Kidney epithelial cell (primary cell): ENCODE measurements around the gene PPP3R1. TPM values are rescaled to one million over a fixed set of nuclear protein-coding genes. Genes with fewer than 3 reads are reported as not detected.

Experiments used
- DNase-seq: peaks from one replicate; pipeline ENCODE4 v3.0.0-alpha.2; 2010; ENCODE audit warnings: low read depth
- H3K27me3 ChIP-seq: 2 replicates; pipeline ENCODE4 v1.6.0; 2011; ENCODE audit warnings: low read length; ENCODE audit not compliant: control insufficient read depth, insufficient read depth
- H3K36me3 ChIP-seq: 2 replicates; pipeline ENCODE4 v1.5.1; 2011; ENCODE audit warnings: low read length; ENCODE audit not compliant: control insufficient read depth, insufficient read depth
- H3K4me3 ChIP-seq: 2 replicates; pipeline ENCODE4 v1.5.1; 2011; ENCODE audit warnings: low read depth, mild to moderate bottlenecking, control low read depth, low read length
- CTCF ChIP-seq: IDR thresholded peaks from 2 replicates; pipeline ENCODE4 v1.5.1; 2011; ENCODE audit warnings: mild to moderate bottlenecking, moderate library complexity, low read length, control low read depth, inconsistent platforms; ENCODE audit not compliant: insufficient read depth, poor library complexity, severe bottlenecking
- total RNA-seq: library from RNA; depleted of rRNA; stranded (reverse); fragments of >200 nt; gene quantifications from 2 replicates; pipeline ENCODE4 v1.2.3, GENCODE V29; 2015

PPP3R1 gene
- total RNA-seq, result 32.8 and 33.7 TPM in 2 replicates

- no peaks in the 10 kb centered on the region for H3K36me3 ChIP-seq
- peak; percentile 74 for DNase-seq
- H3K4me3 ChIP-seq, result peak within 1 kb of the TSS; percentile 98
- TF ChIP-seq CTCF, result no peak
- no peaks in the 10 kb centered on the region for H3K27me3 ChIP-seq
These were observed at the start of gene PPP3R1 for GRCh38 chr2:68252400-68253218. TSS of gene PPP3R1 (minus strand) at chr2:68252532. CDS start at chr2:68252127, 405 bp downstream.

- no peak for TF ChIP-seq CTCF
- Histone ChIP-seq H3K4me3 (no peak overlapping the region), H3K27me3 (no peaks in the 10 kb centered on the region), H3K36me3 (no peaks in the 10 kb centered on the region)
- no peak for DNase-seq
These were observed 43.2 kb upstream of the PPP3R1 start for GRCh38 chr2:68295516-68295915.

GRCh38 chr2:68294913-68295312, 42.6 kb upstream of the PPP3R1 start:
- no peak for TF ChIP-seq CTCF
- DNase-seq, result no peak
- Histone ChIP-seq H3K4me3 (no peak overlapping the region), H3K27me3 (no peaks in the 10 kb centered on the region), H3K36me3 (no peaks in the 10 kb centered on the region)

GRCh38 chr2:68294187-68294586, 41.9 kb upstream of the PPP3R1 start:
- no peak for DNase-seq
- no peak overlapping the region for H3K4me3 ChIP-seq
- H3K36me3 ChIP-seq, result no peaks in the 10 kb centered on the region
- TF ChIP-seq CTCF, result no peak
- H3K27me3 ChIP-seq, result no peaks in the 10 kb centered on the region

- DNase-seq, result no peak
- Histone ChIP-seq H3K27me3 (no peaks in the 10 kb centered on the region), H3K4me3 (no peak overlapping the region), H3K36me3 (no peaks in the 10 kb centered on the region)
- TF ChIP-seq CTCF, result no peak
These were observed 41.4 kb upstream of the PPP3R1 start for GRCh38 chr2:68293755-68294154.

- Histone ChIP-seq H3K4me3 (no peak overlapping the region), H3K27me3 (no peaks in the 10 kb centered on the region)
These were observed 40.7 kb upstream of the PPP3R1 start for GRCh38 chr2:68293024-68293423.

More at GRCh38 chr2:68293024-68293423, 40.7 kb upstream of the PPP3R1 start:
- no peak for DNase-seq
- H3K36me3 ChIP-seq, result no peaks in the 10 kb centered on the region
- TF ChIP-seq CTCF, result no peak
